K562 (cell line): ENCODE measurements around the gene CHKB. TPM values are rescaled to one million over a fixed set of nuclear protein-coding genes. Genes with fewer than 3 reads are reported as not detected.

Source experiments
- ATAC-seq: fragments of 200-7000 bp; cut with Tn5 transposase; 3 replicates; pipeline ENCODE4 v1.9.1; 2020; ENCODE audit warnings: moderate library complexity
- BruUV-seq: library from RNA; stranded (reverse); fragments of 400-500 nt; replicated peaks from 2 replicates; lab custom pipeline; 2021; lab: Mats Ljungman, UMichigan
- CTCF ChIA-PET: fragments of 300-600 bp; formaldehyde crosslinking; extraction: SDS; loops from one replicate; lab custom pipeline; 2021; ENCODE audit warnings: low intra/inter-chr PET ratio; lab: Yijun Ruan, JAX
- POLR2A ChIA-PET: fragments of 300-600, 350-650 bp; sonication (Branson Sonifier 250); formaldehyde crosslinking; extraction: SDS; loops from one replicate; lab custom pipeline; 2021; ENCODE audit warnings: antibody characterized with exemption, inconsistent platforms; lab: Yijun Ruan, JAX
- DNase-seq, 4 experiments: peaks; one replicate each; pipeline versions ENCODE4 v3.0.0 to v3.0.0-alpha.2; 2011 to 2018; ENCODE audit warnings: low spot score in 3 of 4, mixed read lengths in 3 of 4; ENCODE audit errors: extremely low read depth in 1 of 4
- FAIRE-seq: peaks from 2 replicates; lab custom pipeline; 2011; peaks lifted over from hg19 to GRCh38; lab: Jason Lieb, UNC
- H2AFZ ChIP-seq: 2 replicates; pipeline ENCODE4 v1.6.0; 2011; ENCODE audit warnings: low read depth, low read length, control low read depth, inconsistent platforms
- H3K27ac ChIP-seq: fragments of 200-600 bp; 3 replicates; pipeline ENCODE4 v1.8.0; 2011; ENCODE audit warnings: low read depth, mild to moderate bottlenecking, control low read depth, inconsistent platforms, low read length, moderate library complexity, mixed read lengths; ENCODE audit errors: extremely low read depth
- H3K27me3 ChIP-seq, 2 experiments: fragments of 300-600 bp in 1 of 2; 2 replicates in 1 of 2; 3 replicates in 1 of 2; pipeline versions ENCODE4 v1.6.0 to v1.8.0; 2011; ENCODE audit warnings: inconsistent platforms in 2 of 2, low read length in 2 of 2, mild to moderate bottlenecking in 1 of 2, mixed read lengths in 1 of 2, moderate library complexity in 1 of 2; ENCODE audit not compliant: control insufficient read depth in 2 of 2, insufficient read depth in 2 of 2
- H3K36me3 ChIP-seq: fragments of 300-600 bp; 3 replicates; pipeline ENCODE4 v1.8.0; 2011; ENCODE audit warnings: mild to moderate bottlenecking, low read length, inconsistent platforms; ENCODE audit not compliant: control insufficient read depth, insufficient read depth
- H3K4me1 ChIP-seq, 2 experiments: fragments of 200-600 bp in 1 of 2; replicated peaks in 1 of 2; 2 replicates in 1 of 2; 3 replicates in 1 of 2; pipeline versions ENCODE4 v1.5.1 to v1.8.0; 2011; ENCODE audit warnings: inconsistent platforms in 2 of 2, low read length in 2 of 2, mild to moderate bottlenecking in 1 of 2, mixed read lengths in 1 of 2, moderate library complexity in 1 of 2; ENCODE audit not compliant: control insufficient read depth in 2 of 2, insufficient read depth in 2 of 2
- H3K4me2 ChIP-seq: 2 replicates; pipeline ENCODE4 v1.6.1; 2011; ENCODE audit warnings: low read length, control low read depth, inconsistent platforms, mixed read lengths; ENCODE audit not compliant: insufficient read depth
- H3K4me3 ChIP-seq: fragments of 200-600 bp; sonication (generic), shearing (Covaris generic); 2 replicates; pipeline ENCODE4 v1.5.1; 2016; ENCODE audit warnings: control low read depth, inconsistent platforms
- H3K79me2 ChIP-seq: fragments of 200-600 bp; 3 replicates; pipeline ENCODE4 v1.8.0; 2011; ENCODE audit warnings: low read length, inconsistent platforms; ENCODE audit not compliant: control insufficient read depth, insufficient read depth
- H3K9ac ChIP-seq, 2 experiments: 2 replicates each; pipeline versions ENCODE4 v1.6.0 to v1.6.1; 2011; ENCODE audit warnings: low read depth in 2 of 2, low read length in 2 of 2, control low read depth in 1 of 2, inconsistent platforms in 1 of 2, mild to moderate bottlenecking in 1 of 2, mixed read lengths in 1 of 2; ENCODE audit not compliant: insufficient read depth in 1 of 2
- H3K9me1 ChIP-seq: one replicate; pipeline ENCODE4 v1.6.0; 2011; ENCODE audit warnings: inconsistent platforms, mild to moderate bottlenecking, low read length, moderate library complexity; ENCODE audit not compliant: control insufficient read depth, insufficient read depth
- H3K9me3 ChIP-seq: replicated peaks from 2 replicates; pipeline ENCODE4 v1.5.1; 2011; ENCODE audit warnings: low read depth, low read length, inconsistent platforms; ENCODE audit not compliant: control insufficient read depth, insufficient read depth
- H4K20me1 ChIP-seq: replicated peaks from 2 replicates; pipeline ENCODE4 v1.6.1; 2011; ENCODE audit warnings: low read length, inconsistent platforms, mixed read lengths; ENCODE audit not compliant: control insufficient read depth, insufficient read depth
- BRD9 ChIP-seq: fragments of 450-650 bp; IDR thresholded peaks from 2 replicates; pipeline ENCODE4 v1.6.1; 2018; ENCODE audit warnings: low read depth; ENCODE audit not compliant: partially characterized antibody
- ELF2 ChIP-seq: fragments of 250-450 bp; sonication (Bioruptor Pico); IDR thresholded peaks from 2 replicates; pipeline ENCODE4 v1.5.0; 2021; ENCODE audit warnings: mild to moderate bottlenecking
- JUNB ChIP-seq: fragments of 450-650 bp; formaldehyde crosslinking; conservative IDR thresholded peaks from 2 replicates; pipeline ENCODE4 v1.4.0; 2020; ENCODE audit warnings: mild to moderate bottlenecking
- KLF16 ChIP-seq: IDR thresholded peaks from 2 replicates; pipeline ENCODE4 v1.6.1; 2016; ENCODE audit warnings: antibody characterized with exemption
- NCOR1 ChIP-seq: fragments of 450-650 bp; IDR thresholded peaks from 2 replicates; pipeline ENCODE4 v1.6.1; 2016; ENCODE audit warnings: mild to moderate bottlenecking, moderate library complexity
- OTX1 ChIP-seq: fragments of 450-650 bp; formaldehyde crosslinking; IDR thresholded peaks from 2 replicates; pipeline ENCODE4 v1.4.0; 2022; ENCODE audit warnings: mild to moderate bottlenecking
- PATZ1 ChIP-seq: fragments of 250-450 bp; sonication (Bioruptor Pico); IDR thresholded peaks from 2 replicates; pipeline ENCODE4 v1.5.0; 2020; ENCODE audit warnings: mild to moderate bottlenecking, borderline replicate concordance
- POLR3A ChIP-seq: IDR thresholded peaks from 2 replicates; pipeline ENCODE4 v1.6.1; 2011; ENCODE audit warnings: borderline replicate concordance, mild to moderate bottlenecking, moderate library complexity; ENCODE audit not compliant: insufficient read length, insufficient read depth; ENCODE audit errors: extremely low read depth
- YY1 ChIP-seq, 3 experiments: IDR thresholded peaks; 2 replicates each; pipeline ENCODE4 v1.6.1; 2011; ENCODE audit warnings: low read length in 2 of 3, mild to moderate bottlenecking in 2 of 3, moderate library complexity in 2 of 3, borderline replicate concordance in 1 of 3, control low read depth in 1 of 3, low read depth in 1 of 3; ENCODE audit not compliant: insufficient read depth in 3 of 3, insufficient replicate concordance in 2 of 3, control insufficient read depth in 1 of 3, insufficient read length in 1 of 3; ENCODE audit errors: extremely low read depth in 1 of 3
- ZNF551 ChIP-seq: fragments of 250-450 bp; sonication (Bioruptor Pico); IDR thresholded peaks from 2 replicates; pipeline ENCODE4 v1.5.0; 2021; ENCODE audit warnings: mild to moderate bottlenecking, moderate library complexity
- ZNF75A ChIP-seq: fragments of 450-650 bp; formaldehyde crosslinking; IDR thresholded peaks from 2 replicates; pipeline ENCODE4 v1.4.0; 2020; ENCODE audit warnings: mild to moderate bottlenecking
- ZNF766 ChIP-seq: fragments of 200-800 bp; sonication (Bioruptor generic); conservative IDR thresholded peaks from 2 replicates; pipeline ENCODE4 v1.6.1; 2016; ENCODE audit warnings: missing genetic modification characterization, missing compliant biosample characterization
- WGBS: fragments of 100-300 bp; shearing (Covaris generic); methylation state at CpG from one replicate; pipeline ENCODE4 v1.1.6; 2016; ENCODE audit warnings: low coverage, mixed read lengths; ENCODE audit not compliant: insufficient coverage; ENCODE audit errors: missing lambda C conversion rate; 5-methylcytosine and 5-hydroxymethylcytosine counted together
- in situ Hi-C: fragments of 300-500 bp; cut with MboI; formaldehyde crosslinking; loops from 4 replicates; pipeline ENCODE4 v1.15.0; 2018; ENCODE audit warnings: inconsistent platforms, mixed read lengths
- intact Hi-C: fragments of 100-400 bp; cut with micrococcal nuclease; formaldehyde crosslinking; loops from 2 replicates; pipeline ENCODE4 v1.14.2; 2022
- polyA plus RNA-seq, 8 experiments: library from polyadenylated mRNA; depleted of rRNA in 4 of 8; stranded (reverse) in 5 of 8; unstranded in 3 of 8; fragments of >200 nt; fragmentation: Nextera tagmentation in 2 of 8; fragmentation: Illumina TruSeq in 1 of 8; extraction: Ambion mirVana in 2 of 8; extraction: Trizol in 1 of 8; gene quantifications; 2 replicates each; pipeline versions ENCODE4 v1.2.1 to v1.2.3, GENCODE V29; 2011 to 2014; ENCODE audit warnings: inconsistent platforms in 1 of 8, missing spikeins in 1 of 8
- total RNA-seq, 7 experiments: library from RNA; depleted of rRNA in 6 of 7; stranded (reverse); fragments of >200 nt in 6 of 7; fragmentation: Illumina TruSeq in 2 of 7; extraction: Trizol in 2 of 7; gene quantifications; 2 replicates each; pipeline versions ENCODE4 v1.2.1 to v1.2.3, GENCODE V29; 2011 to 2021; ENCODE audit warnings: low replicate concordance in 1 of 7

Gene CHKB
- total and polyA plus RNA-seq, 9 of the 15 experiments (the other 6 are each of a cell fraction or from before 2014, with no cell fraction given), result 2.7 to 31.0 (median 11.0) TPM

DNA sequence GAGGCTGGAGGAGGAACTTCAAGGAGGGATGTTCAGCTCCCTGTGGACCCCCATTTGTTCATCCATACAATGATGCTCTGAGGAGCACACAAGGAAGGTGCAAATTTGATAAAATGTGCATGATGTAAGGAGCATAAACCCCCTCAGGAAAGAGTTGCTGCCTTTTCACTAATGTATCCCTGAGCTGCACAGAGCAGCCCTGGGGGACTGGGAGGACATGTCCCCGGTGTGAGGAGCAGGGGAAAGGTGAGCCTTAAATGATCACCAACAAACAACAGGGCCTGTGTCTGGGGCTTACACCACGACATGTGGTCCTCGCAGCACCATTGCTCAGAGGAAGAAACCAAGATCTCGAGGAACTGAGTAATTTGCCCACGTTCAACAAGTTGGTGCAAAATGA, 14.4 kb upstream of the CHKB start:
- Histone ChIP-seq H3K27ac (no peak overlapping the region), H3K27me3 (peaks cover 7 to 26% of the 10 kb centered on the region in 2 experiments; a peak in 3 of 5 replicates), H3K4me2 (no peak overlapping the region), H4K20me1 (peaks cover 3% of the 10 kb centered on the region; the same call in 1 of the 2 replicates), H3K4me3 (no peak overlapping the region), H3K9me3 (no peaks in the 10 kb centered on the region), H3K9me1 (no peaks in the 10 kb centered on the region), H3K79me2 (no peaks in the 10 kb centered on the region), H3K9ac (no peak overlapping the region), H3K4me1 (peaks cover 0 to 13% of the 10 kb centered on the region in 2 experiments; a peak in 2 of 5 replicates), H2AFZ (no peak overlapping the region), H3K36me3 (no peaks in the 10 kb centered on the region)
- in situ Hi-C loops, result no loop called here
- POLR2A ChIA-PET, result interaction anchor here (0.7 kb wide), 1 partner anchor 12 kb away, joined by 4 read pairs; no protein-coding TSS in a partner anchor
- FAIRE-seq, result no peak
- intact Hi-C loops, result no loop called here
- no TSS peak for BruUV-seq
- WGBS, result 0% methylated on average over 4 of the region's 5 CpGs
- DNase-seq, result no peak
- TF ChIP-seq OTX1 (CRISPR knock-in tag) (no peak), PATZ1 (CRISPR knock-in tag) (no peak), ZNF766 (CRISPR knock-in tag) (no peak), POLR3A (no peak), KLF16 (no peak), BRD9 (no peak), ZNF551 (CRISPR knock-in tag) (no peak), JUNB (CRISPR knock-in tag) (no peak), YY1 (IDR thresholded peaks at IDR 0.05; ENCODE audit: borderline replicate concordance in 1 of 3, control insufficient read depth in 1 of 3, extremely low read depth in 1 of 3, insufficient read depth in 3 of 3, insufficient read length in 1 of 3, insufficient replicate concordance in 2 of 3, low read depth in 1 of 3, low read length in 2 of 3) (no peak), NCOR1 (no peak), ZNF75A (CRISPR knock-in tag) (no peak), ELF2 (CRISPR knock-in tag) (no peak)
- no peak for ATAC-seq
- CTCF ChIA-PET, result no interaction called here
